NOMO-1 treated with dmso at 0.1 percent for 144 hours (cell line): ENCODE results near the gene HAPLN2.
A peak's percentile ranks its signal among the peaks of the same experiment; 100 is the strongest.
"Not testable (repeated sequence)": the region's sequence is repeated elsewhere in the genome, so short reads cannot be mapped to it uniquely, and the experiment has no call there.

ENCODE experiments used
- DNase-seq: peaks from one replicate; lab custom pipeline; 2025; ENCODE audit not compliant: unreplicated experiment; lab: John Stamatoyannopoulos, UW

The HAPLN2 gene

DNA sequence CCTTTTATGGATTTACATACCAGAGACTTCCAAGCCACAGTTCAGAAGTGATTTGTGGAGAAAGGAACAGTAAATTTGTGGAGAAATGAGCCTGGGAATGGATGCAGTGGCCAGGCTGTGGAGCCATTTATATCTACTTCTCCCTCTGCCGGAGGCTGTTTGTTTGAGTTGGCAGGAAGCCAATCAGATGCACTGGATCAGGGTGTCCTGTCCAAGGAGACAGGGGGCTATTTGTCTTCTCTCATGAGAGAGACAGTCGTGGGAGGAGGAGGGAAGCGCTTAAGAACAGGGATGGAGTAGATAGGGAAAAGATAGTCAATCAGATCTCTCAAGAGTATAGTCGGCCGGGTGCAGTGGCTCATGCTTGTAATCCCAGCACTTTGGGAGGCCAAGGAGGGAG is 2.8 kb upstream of the HAPLN2 start:
- DNase-seq: no peak

DNA sequence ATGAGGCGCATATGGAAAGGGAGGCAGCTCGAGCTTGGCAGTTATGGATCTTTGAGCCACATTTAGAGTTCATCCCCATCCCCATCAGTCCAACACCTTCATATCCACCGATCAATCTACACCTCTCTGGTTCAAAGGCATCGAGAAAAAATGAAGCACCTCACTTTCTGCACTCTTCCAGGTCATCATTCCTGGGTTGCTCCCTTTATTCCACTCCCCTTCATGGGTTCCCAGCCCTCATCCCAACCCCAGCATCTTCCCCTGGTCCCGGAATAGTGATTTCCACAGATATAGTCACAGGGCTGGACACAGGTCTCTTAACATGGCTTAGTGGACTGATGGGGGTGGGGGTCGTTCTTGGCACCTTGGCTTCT is 354 bp downstream of the HAPLN2 start:
- no peak for DNase-seq

DNA sequence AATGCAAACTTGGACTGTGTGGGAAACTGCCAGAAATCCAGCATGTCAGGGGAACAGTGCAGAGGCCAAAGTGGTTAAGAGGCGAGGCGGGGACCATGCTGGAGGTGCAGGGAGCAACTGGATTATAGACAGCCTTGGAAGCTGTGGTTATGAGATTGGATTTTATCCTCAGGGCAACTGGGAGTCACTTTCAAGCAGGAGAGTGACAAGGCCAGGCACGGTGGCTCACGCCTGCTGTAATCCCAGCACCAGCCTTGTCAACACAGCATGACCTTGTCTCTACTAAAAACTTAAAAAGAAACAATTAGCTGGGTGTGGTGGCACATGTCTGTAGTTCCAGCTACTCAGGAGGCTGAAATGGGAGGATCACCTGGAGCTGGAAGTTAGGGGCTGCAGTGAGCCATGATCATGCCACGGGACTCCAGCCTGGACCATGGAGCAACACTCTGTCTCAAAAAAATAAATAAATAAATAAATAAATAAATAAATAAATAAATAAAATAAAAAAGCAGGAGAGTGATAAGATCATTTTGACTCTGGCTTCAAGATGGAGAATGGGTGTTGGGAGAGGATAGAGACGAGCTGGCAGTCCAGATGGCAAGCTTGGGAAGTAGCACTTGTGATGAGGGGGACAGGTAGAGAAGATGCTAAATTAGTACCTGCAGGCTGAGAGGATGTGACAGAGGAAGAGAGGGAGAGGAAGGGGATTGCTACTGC is 3.5 kb downstream of the HAPLN2 start:
- DNase-seq: no peak

DNA sequence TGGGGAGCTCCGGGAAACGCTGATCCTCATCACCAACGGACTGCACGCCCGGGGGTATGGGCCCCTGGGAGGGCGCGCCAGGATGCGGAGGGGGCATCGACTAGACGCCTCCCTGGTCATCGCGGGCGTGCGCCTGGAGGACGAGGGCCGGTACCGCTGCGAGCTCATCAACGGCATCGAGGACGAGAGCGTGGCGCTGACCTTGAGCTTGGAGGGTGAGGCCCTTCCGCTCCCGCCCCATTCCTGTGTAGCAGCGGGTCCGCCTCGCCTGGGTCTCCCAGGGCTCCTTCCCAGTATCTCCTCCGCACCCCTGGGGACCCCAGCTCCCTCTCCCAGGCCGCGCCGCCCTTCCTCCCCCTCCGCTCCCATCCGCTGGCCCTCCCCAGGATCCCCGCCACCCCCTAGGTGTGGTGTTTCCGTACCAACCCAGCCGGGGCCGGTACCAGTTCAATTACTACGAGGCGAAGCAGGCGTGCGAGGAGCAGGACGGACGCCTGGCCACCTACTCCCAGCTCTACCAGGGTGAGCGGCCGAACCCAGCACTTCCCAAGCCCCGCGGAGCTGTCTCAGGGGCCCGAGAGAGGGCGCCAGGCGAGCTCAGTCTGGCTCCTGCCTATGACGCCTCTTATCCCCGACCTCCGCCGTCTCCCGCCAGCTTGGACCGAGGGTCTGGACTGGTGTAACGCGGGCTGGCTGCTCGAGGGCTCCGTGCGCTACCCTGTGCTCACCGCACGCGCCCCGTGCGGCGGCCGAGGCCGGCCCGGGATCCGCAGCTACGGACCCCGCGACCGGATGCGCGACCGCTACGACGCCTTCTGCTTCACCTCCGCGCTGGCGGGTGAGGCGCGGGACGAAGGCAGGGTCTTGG is 5.0 kb downstream of the HAPLN2 start:
- DNase-seq: peak; percentile 27

DNA sequence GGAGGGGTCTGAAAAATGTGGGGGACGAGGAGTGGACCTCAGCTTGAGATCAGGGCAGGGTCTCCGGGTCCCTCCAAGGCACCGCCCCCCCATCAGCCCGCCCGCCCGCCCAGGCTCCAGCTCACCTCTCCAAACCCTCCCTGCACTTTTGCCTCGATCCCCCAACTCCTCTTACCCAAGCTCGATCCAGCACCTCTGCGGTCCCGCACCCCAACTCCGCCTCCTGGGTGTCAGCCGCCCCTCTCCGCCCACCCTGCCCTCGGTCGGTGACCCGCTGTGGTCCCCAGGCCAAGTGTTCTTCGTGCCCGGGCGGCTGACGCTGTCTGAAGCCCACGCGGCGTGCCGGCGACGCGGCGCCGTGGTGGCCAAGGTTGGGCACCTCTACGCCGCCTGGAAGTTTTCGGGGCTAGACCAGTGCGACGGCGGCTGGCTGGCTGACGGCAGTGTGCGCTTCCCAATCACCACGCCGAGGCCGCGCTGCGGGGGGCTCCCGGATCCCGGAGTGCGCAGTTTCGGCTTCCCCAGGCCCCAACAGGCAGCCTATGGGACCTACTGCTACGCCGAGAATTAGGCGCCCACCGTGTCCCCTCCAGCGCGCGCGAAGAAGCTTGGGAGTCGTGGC is 5.7 kb downstream of the HAPLN2 start:
- no peak for DNase-seq

DNA sequence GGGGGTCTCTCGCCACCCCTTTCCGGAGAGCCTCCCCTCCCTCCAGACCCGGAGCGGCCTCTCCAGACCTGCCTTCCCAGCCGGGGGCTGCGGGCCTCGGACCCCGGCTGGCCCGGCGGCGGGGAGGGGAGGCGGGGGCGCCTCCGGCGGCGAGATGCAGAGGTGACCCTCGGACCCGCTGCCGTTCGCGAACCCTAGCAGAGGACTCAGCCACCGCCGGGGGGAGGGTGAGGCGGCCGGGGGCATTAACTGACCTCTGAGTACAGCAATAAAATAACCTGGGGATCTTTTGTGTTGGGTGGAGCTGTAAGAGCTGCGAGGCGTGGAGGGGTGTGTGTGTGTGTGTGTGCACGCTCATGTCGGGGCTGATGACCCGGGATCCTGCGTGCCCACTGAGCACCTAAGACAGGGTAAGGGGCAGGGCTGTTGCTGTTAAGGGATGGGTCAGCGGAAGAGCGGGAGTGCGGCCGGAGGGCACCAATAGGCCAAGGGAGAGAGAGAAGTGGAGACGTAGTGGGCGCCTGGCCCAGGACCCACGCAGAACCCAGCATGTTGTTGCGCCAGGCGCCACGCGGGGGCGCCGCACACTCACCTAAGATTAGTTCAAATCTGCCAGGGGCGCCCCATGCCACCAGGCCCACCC is 6.3 kb downstream of the HAPLN2 start:
- DNase-seq: no peak

DNA sequence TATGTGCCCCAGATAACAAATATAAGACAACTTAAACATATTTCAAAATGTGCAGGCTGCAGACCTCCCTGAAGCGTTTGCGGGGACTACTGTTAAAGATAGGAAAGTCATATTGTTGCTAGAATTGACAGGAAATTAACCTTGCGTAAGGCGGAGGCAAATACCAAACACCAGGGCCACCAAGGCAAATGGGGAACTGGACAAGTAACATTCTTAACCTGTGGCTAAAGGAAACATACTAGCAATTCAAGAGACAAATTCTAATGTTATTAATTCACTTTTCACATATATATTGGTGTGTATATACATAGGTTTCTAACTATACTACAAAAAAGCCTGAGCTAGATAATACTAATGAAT is 6.8 kb downstream of the HAPLN2 start:
- no peak for DNase-seq

DNA sequence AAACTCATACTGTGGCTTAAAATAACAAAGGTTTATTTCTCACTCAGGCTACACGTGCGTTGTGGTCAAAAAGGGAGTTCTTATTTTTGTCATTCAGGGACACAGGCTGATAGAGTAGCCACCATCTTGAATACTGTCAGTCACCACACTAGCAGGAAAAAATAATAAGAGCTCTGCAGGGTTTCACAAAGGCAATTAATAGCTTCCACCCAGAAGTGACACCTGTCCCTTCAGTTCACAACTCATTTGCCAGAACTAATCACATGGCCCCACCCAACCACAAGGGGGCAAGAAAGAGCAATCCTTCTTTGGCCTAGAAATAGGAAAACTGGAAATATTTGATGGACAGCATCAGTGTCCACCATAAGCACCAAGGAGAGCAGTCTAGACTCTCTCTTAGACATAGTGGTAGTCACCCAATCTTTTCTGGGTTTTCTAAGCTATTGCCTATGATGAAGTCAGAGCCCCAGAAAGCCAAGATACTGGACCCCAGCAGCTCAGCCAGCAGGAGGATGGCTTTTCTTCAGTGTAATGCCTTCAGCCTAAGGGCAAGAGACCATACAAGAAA is 8.2 kb downstream of the HAPLN2 start:
- peak; percentile 20 for DNase-seq

DNA sequence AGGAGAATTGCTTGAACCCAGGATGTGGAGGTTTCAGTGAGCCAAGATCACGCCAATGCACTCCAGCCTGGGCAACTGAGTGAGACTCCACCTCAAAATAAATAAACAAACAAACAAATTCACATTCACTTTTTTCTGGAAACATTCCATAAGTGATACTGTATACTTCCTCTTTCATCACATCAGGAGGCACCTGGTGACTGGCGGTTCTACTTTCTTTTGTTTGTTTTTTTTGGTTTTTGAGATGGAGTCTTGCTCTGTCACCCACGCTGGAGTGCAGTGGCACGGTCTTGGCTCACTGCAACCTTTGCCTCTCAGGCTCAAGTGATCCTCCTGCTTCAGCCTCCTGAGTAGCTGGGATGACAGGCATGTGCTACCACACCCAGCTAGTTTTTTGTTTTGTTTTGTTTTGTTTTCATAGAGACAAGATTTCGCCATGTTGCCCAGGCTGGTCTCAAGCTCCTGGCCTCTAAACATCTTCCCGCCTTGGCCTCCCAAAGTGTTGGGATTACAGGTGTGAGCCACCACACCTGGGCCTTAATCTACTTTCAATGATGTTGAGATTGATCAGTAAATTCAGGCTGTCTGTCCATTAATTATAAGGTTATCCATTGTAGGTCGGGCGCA is 10.7 kb downstream of the HAPLN2 start:
- no peak for DNase-seq

DNA sequence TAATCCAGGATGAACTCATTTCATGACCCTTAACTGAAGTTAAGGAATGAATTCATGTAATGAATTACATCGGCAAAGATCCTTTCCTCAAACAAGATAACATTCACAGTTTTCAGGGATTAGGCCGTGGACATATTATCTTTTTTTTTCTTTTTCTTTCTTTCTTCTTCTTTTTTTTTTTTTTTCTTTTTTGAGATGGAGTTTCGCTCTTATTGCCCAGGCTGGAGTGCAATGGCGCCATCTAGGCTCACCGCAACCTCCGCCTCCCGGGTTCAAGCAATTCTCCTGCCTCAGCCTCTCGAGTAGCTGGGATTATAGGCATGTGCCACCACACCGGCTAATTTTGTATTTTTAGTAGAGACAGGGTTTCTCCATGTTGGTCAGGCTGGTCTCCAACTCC is 11.9 kb downstream of the HAPLN2 start:
- DNase-seq: not testable (repeated sequence)

DNA sequence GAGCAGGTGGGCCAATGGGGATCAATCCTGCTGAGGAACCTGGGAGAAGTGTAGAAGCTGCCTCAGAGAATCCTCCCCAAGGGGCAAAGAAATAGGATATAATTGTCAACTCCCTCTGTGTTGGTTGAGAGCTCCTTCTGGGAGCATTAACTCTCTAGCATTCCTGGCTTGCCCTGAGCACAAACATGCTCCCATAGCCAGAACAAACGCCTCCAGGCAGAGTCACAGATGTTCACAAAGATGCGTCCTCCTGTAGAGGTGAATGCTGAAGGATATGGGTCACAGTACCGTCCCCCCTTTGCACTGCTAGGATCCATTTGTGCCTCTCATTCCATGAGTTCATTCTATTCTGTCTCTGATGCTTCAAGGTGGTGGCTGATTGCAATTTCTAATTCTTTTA is 13.1 kb downstream of the HAPLN2 start:
- no peak for DNase-seq

DNA sequence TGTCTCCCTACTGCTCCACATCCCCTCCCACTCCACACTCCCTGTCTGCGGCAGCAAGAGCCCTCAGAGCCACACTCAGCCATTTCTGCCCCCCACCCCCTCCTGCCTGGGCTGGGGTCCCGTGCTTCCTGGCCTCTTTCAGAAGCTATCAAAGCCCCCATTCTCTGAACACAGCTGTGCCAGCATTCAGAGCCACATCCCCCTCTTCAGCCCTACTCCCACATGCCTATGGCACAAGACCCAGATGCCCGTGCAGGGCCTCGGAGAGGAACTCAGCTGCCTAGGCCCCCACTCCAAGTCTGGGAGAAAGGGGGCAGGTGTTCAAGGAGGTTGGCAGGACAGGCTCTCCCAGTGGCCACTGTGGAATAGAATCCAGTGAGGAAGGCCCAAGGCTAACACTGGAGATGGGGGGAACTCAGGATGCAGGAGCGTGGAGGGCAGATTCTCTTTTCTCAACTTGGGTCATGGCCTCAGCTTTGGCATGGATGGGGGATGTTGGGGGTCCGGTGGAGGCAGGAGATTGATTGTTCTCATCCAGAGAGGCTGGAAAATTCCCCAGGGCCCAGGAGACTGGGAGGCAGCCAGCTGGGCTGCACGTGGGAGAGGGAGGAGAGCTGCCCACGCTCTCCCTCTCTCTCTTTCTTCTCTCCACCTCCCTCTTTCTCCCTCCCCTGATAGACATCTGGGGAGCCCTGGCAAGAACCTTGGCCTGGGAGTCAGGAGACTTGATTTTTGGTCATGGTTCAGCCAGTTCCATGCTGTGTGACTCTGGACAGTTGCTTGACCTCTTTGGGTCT is 19.2 kb downstream of the HAPLN2 start:
- DNase-seq: no peak

DNA sequence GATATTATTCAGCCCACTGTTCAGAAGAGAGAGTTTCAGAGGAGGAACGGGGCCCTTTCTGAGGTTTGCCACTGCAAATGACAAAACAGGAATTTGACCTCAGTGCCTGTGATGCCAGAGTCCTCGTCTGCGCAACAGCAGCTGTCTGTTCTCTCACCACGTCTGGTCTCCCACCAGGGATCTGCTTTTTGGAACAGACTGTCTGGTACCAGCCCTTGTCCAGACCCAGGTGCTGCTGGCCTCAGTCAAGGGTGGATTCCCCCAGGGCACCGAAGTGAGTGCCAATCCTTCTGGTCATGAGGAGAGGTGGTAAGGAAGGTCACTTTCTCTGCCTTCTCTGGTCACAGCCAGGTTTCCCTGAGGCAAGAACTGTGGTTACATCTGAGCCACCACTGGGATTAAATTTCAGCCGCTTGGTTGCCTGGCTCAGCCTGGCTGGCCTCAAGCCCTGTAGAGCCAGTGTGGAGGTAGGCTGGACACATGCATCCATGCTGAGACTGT is 20.4 kb downstream of the HAPLN2 start:
- DNase-seq: no peak

DNA sequence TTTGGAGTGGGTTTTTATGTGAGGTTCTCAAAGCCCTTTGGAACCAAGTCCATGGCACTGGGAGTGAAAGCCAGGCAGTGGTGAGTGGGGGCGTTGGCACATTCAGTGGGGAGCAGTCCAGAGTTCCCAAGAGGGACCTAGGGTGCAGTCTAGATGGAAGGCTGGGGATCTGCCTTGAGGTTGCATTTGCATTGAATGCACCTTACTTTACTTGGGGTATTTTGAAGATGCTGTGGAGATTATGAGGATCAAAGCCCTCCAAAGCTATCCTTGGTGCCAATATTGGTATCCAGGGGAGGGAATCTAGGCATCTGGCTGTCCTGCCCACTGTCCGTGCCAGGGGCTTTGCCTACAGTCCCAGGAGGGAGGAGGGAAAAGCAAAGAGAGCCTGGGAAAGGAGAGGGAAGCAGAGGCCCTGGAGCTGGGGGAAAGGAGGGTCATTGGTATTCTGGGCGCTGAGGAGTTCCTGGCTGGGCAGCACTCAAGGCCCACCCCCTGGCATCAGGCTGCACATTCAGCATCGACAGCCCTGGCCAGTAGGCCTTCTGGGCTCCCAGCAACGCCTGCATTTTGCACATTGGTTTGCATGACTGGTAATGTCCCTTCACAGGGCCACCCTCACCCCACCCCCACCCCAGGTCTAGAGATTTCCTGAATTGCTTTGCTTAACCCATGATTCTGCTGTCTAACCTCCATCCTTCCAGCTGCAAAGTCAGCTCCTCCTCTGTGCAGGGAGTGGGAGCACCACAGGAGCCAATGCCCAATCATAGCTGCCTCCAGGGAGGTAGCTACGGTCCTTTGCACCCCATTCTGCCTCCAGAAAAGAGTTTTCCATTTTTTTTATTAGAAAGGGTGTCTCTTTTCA is 21.9 kb downstream of the HAPLN2 start:
- DNase-seq: no peak

DNA sequence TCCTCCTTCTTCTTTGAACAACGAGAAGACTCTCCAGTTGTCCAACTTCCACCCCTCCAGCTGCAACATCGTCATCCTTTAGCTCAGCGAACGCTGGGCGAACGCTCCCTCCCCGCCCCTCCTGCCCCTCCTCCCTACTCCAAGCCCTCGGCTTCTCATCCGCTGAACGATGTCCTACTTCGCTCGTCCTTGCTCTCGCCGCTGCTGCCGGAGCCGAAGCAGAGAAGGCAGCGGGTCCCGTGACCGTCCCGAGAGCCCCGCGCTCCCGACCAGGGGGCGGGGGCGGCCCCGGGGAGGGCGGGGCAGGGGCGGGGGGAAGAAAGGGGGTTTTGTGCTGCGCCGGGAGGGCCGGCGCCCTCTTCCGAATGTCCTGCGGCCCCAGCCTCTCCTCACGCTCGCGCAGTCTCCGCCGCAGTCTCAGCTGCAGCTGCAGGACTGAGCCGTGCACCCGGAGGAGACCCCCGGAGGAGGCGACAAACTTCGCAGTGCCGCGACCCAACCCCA is 22.6 kb downstream of the HAPLN2 start, which contains the start of gene BCAN:
TSS of gene BCAN (plus strand) at position 357 of the 504 bp plus-strand sequence. CDS start 3,938 bp downstream, outside the sequence.
- no peak for DNase-seq

DNA sequence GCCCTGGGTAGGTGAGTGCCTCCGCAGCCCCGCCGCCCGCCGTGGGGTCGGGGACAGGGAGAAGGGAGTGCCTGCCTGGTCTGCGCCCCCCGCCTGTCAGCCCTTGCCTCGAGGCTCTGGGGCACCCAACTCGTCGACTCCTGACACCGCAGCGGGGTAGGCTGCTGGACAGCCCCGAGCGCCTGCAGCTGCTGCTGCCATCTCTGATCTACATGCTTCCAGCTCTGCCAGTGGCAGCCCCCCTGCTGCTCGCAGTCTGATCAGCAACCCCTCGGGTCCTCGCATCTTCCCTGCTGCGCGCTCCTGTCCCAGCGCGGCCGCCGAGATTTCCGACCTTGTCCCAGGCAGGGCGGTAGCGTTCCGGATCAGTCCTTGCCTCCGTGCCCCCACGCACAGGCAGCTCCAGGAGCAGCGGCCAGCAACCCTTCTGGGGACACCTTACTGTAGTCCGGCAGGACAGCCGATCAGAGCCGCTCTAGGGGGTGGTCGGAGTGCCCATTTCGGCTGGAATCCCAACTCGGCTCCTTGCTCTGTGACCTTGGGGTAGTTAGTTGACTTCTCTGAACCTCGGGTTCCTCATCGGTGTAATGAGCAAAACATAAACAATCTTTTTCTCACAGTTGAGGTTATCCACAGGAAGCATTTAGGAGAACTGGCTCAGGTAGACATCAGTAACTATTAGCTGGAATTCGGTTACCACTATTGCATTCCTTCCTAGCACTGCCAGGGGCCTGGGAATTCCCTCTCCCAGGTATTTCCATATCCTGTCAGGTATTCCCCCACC is 23.2 kb downstream of the HAPLN2 start:
- DNase-seq: no peak

DNA sequence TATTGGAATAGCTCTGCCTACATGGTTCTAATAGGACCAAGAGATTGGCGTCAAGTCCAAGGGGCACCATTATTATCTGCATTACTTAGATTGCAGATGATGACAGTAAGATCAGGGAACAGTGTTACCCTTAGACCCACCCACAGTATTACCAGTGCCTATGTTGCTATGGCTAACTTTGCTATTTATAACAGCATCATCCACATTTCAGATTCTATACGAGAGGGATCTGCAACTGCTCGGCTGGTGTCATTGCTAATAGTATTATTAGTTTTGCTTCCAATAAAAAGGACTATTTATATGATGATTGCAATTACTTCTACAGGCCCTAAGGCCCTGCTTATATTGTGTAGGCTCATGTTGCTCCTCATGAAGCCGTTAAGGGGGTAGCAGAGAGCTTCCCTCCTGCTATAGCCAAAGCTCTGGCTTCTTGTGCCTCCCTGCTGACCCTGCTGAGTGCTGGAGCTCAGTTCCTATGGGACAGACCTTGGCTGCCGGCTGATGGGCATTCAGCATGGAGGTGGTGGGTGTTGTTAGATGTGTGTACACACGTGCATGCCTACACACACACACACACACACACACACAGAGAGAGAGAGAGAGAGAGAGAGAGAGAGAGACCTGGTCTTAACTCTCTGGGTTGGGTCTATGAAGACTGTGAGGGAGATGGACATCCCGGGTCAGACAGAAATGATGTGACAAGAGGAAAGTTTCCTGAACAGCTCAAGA is 24.0 kb downstream of the HAPLN2 start:
- DNase-seq: no peak
